Esophagus squamous epithelium (tissue), 4 donors: ENCODE measurements around the gene FZD4.

ENCODE experiments used
- POLR2A ChIP-seq, 4 donors: fragments of 450-650 bp; IDR thresholded peaks; one replicate each; pipeline ENCODE4 v1.6.1; 2017; ENCODE audit warnings: antibody characterized with exemption in 4 of 4, mild to moderate bottlenecking in 4 of 4, moderate library complexity in 3 of 4
- TF ChIP-seq, protein P1 (sequence below), 6 experiments: fragments of 450-650 bp in 4 of 6; fragments of 200-600 bp in 2 of 6; sonication (generic) in 2 of 6; IDR thresholded peaks; one replicate each; pipeline ENCODE4 v1.5.1; 2016 to 2019; ENCODE audit warnings: antibody characterized with exemption in 6 of 6, mild to moderate bottlenecking in 4 of 6, moderate library complexity in 4 of 6

DNA sequence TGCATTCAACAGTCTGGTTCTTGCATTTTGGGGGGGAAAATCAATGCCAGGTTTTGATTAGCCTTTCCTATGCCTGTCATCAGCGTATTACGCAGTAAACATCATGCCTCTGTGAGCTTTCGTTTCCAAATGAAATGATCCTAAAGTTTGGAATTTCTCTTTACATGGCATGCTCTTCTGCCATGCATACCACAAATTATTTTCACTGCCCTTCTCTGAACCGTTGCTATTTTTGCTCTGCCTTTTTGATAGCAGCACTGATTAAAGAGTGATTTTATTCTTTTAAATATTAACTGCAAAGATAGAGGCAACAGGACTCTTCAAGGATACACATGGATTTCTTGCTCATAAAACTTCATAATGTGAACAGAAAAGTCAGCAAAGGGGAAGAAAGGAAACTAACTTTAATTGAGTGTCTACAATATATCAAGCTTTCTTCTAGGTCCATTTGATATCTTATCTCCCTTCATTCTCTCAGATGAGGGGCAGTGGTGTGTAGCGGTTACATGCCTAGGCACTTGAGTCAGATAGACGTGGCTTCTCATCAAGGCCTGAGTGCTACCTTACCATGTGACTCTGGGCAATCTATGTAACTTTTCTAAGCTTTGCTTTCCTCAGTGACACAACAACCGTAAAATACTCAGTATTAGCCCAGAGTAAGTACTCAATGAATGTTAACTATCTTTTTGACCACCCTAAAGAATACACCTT is 25.0 kb upstream of the FZD4 start:
- TF ChIP-seq, protein P1, sequence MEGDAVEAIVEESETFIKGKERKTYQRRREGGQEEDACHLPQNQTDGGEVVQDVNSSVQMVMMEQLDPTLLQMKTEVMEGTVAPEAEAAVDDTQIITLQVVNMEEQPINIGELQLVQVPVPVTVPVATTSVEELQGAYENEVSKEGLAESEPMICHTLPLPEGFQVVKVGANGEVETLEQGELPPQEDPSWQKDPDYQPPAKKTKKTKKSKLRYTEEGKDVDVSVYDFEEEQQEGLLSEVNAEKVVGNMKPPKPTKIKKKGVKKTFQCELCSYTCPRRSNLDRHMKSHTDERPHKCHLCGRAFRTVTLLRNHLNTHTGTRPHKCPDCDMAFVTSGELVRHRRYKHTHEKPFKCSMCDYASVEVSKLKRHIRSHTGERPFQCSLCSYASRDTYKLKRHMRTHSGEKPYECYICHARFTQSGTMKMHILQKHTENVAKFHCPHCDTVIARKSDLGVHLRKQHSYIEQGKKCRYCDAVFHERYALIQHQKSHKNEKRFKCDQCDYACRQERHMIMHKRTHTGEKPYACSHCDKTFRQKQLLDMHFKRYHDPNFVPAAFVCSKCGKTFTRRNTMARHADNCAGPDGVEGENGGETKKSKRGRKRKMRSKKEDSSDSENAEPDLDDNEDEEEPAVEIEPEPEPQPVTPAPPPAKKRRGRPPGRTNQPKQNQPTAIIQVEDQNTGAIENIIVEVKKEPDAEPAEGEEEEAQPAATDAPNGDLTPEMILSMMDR (IDR thresholded peaks at IDR 0.05): no peak
- TF ChIP-seq POLR2A (IDR thresholded peaks at IDR 0.05): no peak
